GM18858 (cell line): ENCODE measurements around the gene ASB1.
"Not testable (repeated sequence)": the region's sequence is repeated elsewhere in the genome, so short reads cannot be mapped to it uniquely, and the experiment has no call there.

ENCODE experiments used
- ATAC-seq: cut with Tn5 transposase; IDR thresholded peaks from one replicate; pipeline ENCODE4 v1.9.1; 2021; ENCODE audit not compliant: unreplicated experiment

ASB1 gene

DNA sequence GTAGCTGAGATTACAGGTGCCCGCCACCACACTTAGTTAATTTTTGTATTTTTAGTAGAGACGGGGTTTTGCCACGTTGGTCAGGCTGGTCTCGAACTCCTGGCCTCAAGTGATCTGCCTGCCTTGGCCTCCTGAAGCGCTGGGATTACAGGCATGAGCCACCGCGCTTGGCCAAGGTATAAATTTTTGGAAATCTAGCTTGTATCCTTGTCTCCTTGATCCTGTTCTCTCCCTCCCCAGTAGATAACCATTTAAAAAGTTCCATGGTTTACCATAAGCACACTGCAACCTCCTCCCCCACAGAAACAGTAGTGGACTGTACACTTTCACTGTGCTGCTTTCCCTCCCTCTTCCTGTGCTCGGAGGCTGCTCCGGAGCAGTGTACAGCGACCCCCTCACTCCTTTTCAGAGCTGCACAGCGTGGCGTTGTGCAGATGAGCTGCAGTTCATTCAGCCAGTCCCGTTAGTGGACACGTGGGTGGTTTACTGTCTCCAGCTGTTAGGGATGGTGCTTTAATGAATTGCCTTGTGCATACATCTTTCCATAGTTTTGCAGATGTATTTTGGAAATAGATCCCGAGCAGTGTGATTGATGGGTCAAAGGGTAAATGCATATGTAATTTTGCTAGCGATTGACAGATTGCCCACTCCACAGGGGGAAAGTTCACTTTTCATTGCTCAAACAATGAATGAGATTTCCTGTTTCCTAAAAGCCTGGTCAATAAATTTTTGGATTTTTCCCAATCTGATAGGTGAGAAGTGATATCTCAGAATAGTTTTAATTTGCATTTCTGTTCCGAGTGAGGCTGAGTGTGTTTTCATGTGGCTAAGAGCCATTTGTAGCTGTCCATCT lies 14.8 kb downstream of the ASB1 start:
- ATAC-seq: no peak

DNA sequence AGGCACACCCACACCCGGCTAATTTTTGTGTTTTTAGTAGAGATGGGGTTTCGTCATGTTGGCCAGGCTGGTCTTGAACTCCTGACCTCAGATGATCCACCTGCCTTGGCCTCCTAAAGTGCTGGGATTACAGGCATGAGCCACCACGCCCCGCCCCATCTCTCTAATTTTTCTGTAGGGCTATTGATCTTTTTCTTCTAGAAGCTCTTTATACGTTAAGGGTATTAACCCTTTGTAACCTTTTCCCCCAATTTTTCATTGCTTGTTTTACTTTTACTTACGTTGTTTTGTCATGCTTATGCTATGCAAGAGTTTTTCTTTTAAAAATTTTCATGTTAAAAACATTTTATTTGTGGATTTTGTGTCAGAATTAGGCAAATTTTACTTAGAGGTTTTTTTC lies 15.5 kb downstream of the ASB1 start:
- ATAC-seq: not testable (repeated sequence)

DNA sequence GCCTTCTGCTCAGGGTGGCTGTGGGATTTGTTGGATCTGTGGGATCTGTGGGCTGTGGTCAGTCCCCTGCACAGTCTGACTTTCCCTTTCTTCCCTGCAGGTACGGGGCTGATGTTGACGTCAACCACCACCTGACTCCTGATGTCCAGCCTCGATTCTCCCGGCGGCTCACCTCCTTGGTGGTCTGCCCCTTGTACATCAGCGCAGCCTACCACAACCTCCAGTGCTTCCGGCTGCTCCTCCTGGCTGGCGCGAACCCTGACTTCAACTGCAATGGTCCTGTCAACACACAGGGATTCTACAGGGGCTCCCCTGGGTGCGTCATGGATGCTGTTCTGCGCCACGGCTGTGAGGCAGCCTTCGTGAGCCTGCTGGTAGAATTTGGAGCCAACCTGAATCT lies 17.5 kb downstream of the ASB1 start:
- ATAC-seq: no peak

DNA sequence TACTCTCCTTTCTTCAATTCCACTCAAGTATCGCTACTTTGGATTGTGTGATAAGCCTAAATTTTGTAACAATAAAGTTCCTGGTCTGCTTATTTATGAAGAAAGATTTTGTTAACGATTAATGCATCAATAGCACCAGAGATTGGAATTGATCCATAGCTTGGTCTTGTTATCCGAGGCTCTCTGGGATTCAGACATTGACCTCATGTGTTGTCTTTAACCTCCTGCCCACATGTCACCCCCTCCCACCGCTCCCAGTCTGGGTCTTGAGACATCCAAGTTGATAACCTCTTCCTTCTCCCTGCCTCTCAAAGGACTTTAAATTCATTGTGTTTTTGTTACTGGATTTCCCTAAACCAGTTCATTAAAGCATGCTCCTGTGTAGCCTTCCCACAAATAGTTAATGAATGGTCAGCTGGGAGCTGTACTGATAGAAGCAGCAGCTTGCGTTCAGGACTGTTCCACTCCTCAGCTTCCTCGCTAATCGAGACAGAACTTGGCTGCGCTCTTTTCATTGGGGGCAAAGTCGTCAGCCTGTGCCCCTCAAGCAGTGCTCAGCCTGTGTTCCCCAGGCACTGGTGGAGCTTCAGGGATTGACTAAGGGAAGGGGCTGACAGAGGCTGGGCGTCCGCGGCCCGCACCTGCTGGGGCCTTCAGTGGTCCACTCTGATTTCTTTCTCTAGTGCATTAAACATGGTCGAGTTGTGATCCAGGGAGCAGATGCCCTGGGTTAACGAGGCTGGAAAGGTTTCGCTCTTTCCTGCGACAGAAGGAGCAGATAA lies 18.9 kb downstream of the ASB1 start:
- ATAC-seq: no peak

DNA sequence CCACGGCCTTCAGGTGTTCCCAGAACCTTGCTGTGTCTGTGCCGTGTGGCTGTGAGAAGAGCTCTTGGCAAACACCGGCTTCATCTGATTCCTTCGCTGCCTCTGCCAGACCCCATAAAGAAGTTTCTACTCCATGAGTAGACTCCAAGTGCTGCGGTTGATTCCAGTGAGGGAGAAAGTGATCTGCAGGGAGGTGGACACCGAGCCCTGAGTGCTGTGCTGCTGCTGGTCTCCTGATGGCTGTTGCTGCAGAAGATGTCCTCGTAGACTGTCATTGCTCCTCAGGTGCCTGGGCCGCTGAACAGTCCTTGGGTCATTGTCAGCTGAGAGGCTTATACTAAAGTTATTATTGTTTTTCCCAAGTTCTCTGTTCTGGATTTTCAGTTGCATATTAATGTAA lies 19.6 kb downstream of the ASB1 start:
- ATAC-seq: no peak

DNA sequence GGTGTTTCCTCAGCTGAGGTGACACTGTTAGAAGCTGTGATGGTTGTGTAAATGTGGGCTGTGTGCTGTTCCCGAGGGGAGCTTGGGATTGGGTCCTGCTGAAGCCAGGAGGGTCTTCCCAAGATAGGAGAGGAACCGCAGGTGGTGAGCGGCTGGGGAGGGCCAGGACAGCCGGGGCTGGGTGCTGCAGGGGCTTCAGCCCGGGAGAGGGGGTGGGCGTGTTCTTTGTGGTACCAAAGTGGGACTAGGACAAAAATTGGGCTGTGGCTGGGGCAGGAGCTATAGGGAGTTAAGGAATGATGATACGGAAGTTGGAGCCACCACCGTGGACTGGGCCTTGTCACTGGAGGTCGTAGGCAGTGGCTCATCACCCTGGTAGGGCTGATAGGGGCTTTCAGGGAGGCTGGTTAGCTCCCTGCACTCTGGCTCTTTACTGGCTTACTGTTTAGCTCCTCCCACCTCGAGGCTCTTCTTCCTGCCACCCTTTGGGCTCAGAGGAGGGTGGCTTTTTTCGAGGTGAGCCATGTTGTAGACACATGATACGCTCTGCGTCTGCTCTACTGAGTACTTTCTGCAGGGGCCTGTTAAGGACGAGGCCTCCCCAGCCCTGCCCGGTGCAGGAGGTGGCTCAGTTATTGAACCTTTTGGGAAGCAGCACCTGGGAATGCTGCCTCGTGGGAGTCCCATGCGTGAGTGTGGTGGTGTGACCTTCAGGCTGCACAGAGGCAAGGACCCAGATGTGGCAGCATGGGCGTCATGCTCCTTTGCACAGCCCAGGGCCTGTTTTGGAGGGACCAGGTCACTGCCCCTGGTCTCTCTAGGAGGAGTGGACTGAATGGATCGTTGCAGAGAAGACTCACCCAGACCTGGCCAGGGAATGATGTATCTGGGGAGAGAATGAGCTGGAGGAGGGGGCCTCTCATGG lies 21.6 kb downstream of the ASB1 start:
- ATAC-seq: no peak

DNA sequence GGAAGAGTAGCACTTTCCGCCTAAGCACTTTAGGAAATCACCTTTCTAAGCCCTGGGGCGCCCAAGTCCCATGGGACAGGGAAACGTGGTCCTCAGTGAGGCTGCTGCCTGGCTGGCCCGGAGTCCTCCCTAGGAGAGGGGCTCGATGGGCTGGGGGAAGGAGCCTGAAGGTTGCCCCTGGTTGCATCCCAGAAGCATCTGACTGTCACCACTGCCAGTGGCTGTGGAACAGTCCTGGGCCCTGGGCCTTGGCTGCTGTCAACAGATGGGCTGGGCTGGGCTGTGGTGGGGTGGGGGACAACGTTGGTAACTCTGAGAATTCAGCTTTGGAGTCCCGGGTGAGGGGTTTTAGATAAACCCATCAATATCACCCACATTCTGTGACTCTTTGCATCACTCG lies 22.5 kb downstream of the ASB1 start:
- no peak for ATAC-seq

DNA sequence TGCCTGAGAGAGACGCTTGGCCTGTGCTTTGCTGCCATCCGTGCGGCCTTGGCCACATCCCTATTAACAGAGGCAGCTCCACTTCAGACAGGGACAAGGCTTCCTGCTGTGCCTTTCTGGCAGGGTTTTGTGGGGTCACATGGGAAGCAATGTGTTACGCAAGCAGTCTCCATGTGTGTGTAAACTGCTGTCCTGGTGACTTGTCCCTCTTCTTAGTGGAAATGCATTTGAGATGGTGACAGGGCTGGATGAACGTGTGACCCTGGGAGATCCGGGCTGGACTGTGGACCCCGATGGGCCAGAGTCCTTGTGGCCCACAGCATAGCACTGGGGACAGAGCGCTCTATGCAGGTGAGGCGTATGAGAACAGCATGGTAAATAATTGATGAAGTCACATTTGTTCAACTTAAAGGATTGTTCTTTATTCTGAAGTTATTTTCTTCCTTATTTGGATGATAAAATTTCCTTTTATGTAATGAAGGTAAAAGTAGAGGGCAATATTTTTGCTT lies 23.2 kb downstream of the ASB1 start:
- ATAC-seq: no peak

DNA sequence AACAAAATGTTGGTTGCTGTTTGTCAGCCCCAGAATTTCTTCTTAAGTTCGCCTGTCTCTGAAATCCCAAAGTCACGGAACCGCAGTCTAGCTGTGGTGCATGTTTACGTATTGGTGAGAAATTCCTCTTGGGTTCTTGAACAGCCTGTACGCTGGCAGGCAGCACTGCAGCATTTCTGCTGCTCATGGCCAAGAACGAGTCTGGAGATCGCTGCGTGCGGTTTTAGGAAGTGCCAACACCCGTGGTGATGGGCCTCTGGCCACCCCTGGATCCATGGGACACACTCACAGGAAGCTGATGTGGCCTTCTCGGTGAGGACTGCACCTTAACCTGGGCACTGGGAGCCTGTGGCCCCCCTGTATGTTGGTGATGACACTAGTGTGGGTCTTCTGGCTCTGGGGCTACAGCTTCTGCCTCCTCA lies 23.7 kb downstream of the ASB1 start:
- ATAC-seq: no peak

DNA sequence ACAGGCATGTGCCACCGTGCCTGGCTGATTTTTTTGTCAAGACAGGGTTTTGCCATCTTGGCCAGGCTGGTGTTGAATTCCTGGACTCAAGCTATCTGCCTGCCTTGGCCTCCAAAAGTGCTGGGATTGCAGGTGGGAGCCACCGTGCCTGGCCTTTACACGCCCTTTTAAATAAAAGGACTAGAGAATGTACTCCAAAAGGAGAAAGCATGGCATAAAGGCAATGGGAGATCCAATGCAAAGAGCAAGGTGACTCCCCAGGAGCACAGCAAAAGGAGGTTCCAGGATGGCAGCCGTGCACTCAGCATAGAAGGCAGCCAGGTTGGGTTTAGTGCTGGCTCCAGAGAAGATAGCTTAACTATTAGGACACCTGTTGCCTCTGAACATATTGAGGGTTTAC lies 27.1 kb downstream of the ASB1 start:
- ATAC-seq: no peak

DNA sequence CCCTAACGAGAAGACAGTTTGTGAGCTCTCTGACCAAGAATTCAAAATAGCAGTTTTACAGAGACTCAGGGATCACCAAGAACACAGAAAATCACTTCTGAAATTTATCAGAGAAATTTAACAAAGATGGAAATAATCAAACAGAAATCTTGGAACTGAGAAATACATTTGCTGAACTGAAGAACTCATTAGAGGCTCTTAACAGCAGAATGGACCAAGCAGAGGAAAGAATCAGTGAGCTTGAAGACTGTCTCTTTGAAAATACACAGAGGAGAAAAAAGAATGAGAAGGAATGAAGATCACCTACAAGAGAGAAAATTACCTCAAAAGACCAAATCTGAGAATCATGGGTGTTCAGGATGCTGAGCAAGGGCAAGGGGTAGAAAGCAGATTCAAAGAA lies 29.7 kb downstream of the ASB1 start:
- ATAC-seq: no peak

DNA sequence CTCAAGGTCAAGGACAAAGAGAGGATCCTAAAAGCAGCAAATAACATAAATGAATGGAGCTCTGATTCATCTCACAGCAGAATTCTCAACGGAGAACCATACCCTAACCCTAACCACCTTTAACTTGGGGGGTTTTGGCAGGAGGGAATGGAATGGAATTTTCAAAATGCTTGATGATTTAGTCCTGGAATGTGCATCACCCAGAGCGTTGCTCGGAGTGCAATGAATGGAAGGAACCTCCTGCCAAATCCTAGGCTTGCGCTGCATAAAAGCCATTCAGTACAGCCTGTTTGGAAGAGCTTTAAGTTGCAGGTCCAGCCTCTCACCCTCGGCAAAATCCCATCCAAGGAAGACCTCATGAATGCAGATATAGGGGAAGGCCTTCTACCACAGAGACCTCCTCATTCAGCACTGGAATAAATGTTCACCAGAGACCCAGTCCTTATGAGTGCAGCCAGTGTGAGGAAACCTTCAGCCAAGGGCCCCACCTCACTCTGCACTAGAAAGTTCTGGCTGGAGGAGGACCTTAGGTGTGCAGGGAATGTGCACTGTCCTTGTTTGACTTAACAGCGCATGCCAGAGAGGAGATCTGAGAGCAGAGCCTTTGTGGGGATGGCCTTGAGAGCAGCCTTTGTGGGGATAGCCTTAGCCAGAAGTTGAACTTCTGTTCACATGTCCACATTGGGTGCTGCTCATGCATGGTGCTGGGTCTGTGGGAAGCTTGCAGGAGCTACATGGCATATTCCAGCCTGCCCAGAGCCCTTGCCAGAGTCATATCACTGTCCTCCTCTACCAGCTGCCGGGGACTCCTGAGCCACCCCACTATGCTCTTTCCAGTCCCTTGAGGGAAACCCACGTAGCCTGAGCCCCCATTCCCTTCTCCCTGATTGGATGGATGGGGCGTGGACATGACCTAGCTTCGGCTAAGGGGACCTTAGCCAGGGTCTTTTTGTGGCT lies 30.5 kb downstream of the ASB1 start:
- no peak for ATAC-seq

DNA sequence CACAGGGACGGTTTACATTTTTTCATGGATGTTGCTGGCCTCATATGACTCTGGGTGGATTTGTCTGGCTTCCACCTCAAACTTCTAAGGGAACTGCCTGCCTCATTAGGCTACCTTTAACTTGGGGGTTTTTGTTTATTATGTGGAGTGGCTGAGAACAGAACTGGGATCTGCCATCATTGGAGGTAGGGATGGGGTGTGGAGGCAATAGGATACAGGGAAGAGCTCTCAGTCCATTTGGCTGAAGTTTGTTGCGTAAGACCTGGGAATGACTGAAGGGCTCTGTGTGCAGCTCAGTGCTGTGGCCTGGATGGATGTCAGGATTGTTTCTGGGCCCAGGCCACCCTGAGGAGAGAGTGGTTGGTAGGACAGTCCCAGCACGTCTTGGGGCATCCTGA lies 31.2 kb downstream of the ASB1 start:
- no peak for ATAC-seq

DNA sequence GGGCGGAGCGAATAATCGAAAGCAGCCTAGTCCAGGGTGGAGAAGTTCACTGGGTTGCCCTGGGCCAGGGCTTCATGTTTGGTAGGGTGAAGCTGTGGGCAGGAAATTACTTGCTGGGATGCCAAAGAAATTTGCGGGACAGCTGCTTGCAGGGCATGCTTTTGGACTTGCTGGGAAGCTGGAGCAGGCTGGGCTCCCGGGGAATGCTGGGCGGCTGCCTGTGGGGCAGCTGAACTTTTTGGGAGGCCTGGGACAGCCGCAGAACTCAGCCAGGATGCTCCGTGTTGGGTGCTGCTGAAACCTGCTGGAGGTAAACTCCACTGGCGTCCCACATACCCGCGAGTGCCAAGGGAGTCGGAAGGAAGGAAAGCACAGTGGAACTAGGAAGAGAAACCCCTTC lies 31.9 kb downstream of the ASB1 start:
- no peak for ATAC-seq

DNA sequence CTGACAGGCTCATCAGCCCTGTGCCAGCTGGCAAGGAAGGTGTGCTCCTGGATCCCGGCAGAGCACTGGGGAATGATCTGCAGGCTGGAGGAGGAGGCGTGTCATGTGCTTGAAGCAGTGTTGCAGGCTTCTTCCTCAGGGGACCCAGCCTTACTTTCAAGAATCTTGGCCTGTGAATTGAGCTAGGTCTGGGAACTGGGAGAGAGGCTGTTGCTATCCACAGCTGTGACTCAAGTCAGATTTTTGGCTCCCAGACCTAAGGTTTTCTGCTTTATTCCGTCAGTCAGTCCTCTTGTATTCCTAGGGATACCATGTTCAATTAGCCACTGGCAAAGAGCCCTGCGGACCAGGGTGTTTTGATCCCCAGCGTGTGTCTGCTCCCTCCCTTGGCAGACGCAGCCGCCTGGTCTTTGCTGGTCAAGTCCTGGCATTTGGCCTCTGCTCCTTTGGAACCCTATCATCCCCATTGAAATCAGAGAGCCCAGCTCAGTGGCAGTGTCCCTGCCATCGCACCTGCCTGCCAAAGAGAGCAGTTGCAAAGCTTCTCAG lies 32.4 kb downstream of the ASB1 start:
- no peak for ATAC-seq

DNA sequence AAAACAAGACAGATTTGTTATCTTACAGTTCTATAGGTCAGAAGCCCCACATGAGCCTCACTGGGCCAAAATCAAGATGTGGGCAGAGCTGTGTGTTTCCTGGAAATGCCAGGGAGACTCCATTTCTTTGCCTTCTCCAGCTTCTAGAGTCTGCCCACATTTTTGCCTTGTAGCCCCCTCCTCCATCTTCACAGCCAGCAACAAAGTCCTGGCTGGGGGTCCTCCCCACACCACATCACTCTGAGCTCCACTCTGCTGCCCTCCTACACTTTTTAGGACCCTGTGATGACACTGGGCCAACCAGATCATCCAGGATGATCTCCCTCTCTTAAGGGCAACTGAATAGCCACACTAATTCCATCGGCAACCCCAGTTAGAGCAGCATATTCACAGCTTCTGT lies 34.3 kb downstream of the ASB1 start:
- no peak for ATAC-seq

DNA sequence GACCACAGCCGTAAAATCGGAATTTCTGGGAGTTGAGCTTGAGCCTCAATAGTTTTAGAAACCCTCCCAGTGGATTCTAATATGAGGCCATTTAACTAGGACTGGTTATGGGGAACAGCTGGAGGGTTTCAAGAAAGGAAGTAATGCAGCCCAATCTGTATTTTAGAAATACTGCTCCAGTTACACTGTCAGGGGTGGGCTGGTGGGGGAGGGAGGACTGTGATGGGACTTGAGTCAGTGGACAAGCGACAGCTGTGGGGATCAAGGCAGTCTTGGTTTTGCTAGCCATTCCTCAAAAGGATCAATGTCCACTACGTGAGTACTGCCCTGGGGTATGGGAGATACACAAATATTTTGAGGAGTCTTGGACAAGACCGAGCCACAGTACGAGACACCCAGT lies 34.8 kb downstream of the ASB1 start:
- no peak for ATAC-seq

DNA sequence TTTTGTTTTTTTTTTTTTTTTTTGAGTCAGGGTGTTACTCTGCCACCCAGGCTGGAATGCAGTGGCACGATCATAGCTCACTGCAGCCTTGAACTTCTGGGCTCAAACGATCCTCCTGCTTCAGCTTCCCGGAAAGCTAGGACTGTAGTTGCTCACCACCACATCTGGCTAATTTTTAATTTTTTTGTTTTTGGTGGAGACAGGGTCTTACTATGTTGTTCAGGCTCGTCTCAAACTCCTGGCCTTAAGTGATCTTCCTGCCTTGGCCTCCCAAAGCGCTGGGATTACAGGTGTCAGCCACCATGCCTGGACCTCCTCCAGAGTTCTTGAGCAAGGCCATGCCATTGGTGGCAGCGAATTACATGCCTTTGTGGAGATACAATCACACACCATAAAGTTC lies 35.2 kb downstream of the ASB1 start:
- no peak for ATAC-seq

DNA sequence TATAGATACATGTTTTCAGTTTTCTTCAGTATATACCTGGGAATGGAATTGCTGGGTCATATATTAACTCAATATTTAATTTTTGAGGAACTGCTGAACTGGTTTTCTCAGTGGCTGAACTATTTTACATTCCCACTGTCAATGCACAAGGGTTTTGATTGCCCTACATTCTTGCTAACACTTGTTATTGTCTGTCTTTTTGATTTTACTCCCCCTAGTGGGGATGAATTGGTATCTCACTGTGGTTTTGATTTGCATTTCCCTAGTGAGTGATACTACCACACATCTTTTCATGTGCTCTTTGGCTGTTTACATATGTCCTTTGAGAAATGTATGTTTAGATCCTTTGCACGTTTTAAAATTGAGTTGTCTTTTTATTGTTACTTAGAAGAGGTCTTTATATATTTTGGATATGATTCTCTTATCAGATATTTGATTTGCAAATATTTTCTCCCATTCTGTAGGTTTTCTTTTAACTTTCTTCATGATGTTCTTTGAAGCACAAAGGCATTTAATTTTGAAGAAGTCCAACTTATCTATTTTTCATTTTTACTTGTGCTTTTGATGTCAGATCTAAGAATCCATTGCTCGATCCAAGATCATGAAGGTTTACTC lies 36.2 kb downstream of the ASB1 start:
- ATAC-seq: no peak
